Measurements from ENCODE around the gene LRRK1. TPM values are rescaled to one million over a fixed set of nuclear protein-coding genes. Genes with fewer than 3 reads are reported as not detected.

Gene LRRK1
- polyA plus RNA-seq, 1 of the 3 experiments (the other 2 are of a cell fraction): 6.9 TPM

DNA sequence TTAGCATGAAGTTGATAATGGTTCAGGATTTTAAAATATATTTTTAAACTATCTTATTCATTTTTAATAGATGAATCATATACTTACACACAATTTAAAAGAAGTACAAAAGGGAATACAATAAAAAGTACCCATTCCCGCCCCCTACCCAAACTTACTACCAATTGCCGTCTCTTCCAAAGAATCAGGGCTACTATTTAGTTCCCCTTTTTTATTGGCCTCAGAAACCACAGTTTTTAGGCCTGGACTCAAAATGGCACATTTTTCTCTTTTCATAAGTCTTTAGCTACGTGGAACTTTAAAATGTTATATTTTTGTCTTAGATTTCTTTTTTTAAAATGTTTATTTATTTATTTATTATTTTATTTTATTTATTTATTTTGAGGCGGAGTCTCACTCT, 18.0 kb downstream of the LRRK1 start:
- Histone ChIP-seq H3K4me2 (no peak overlapping the region), H3K4me3 (ENCODE audit: low read depth in 2 of 2, low read length in 1 of 2) (no peak overlapping the region)

DNA sequence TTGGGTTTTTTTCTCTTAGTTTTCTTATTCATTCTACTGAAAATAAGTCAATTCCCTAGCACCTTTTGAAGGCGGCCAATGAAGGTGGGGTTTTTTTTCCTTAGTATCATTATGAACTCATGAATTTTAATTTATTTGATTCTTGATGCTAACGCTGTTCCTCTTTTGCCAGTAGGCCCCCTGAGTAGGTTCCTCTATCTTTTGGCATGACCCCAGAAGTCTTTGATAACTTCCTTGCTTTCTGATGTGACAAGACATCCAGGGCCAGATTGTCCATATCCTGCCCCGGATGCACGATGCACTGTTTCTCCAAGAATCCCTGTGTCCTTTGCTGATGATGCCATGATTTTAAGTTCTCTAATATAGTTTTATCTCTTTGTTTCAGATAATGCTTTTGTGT, 20.6 kb downstream of the LRRK1 start:
- TF ChIP-seq GABPA (IDR thresholded peaks at IDR 0.05; ENCODE audit: low read depth): no peak
- no peak for TF ChIP-seq SIN3A (IDR thresholded peaks at IDR 0.05; ENCODE audit: borderline replicate concordance, low read depth, low read length)
- TF ChIP-seq TEAD4 (IDR thresholded peaks at IDR 0.05; ENCODE audit: borderline replicate concordance, insufficient read depth): no peak
- TF ChIP-seq, protein P1, sequence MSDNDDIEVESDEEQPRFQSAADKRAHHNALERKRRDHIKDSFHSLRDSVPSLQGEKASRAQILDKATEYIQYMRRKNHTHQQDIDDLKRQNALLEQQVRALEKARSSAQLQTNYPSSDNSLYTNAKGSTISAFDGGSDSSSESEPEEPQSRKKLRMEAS (IDR thresholded peaks at IDR 0.05; ENCODE audit: low read depth): no peak
- TF ChIP-seq CHD2 (IDR thresholded peaks at IDR 0.05; ENCODE audit: low read length, partially characterized antibody): no peak
- TF ChIP-seq ELF1 (IDR thresholded peaks at IDR 0.05): no peak
- TF ChIP-seq RXRA (IDR thresholded peaks at IDR 0.05; ENCODE audit: borderline replicate concordance, low read depth): no peak
- TF ChIP-seq RCOR1 (IDR thresholded peaks at IDR 0.05; ENCODE audit: low read length): no peak
- TF ChIP-seq EP300 (IDR thresholded peaks at IDR 0.05; ENCODE audit: borderline replicate concordance in 1 of 2, low read depth in 1 of 2, low read length in 1 of 2): no peak
- no peak for TF ChIP-seq MEF2A (IDR thresholded peaks at IDR 0.05; ENCODE audit: borderline replicate concordance, low read depth)
- no peak for TF ChIP-seq JUND (IDR thresholded peaks at IDR 0.05)
- TF ChIP-seq RAD21 (IDR thresholded peaks at IDR 0.05; ENCODE audit: low read length): no peak
- Histone ChIP-seq H3K9me2 (no peaks in the 10 kb centered on the region), H2AFZ (ENCODE audit: low read depth) (no peak overlapping the region), H3K4me1 (ENCODE audit: control insufficient read depth in 1 of 2, insufficient read depth in 2 of 2, low read depth in 1 of 2, low read length in 1 of 2) (peaks cover 0 to 7% of the 10 kb centered on the region in 2 experiments; a peak in 2 of 4 replicates), H3K4me3 (ENCODE audit: low read depth in 2 of 2, low read length in 1 of 2) (no peak overlapping the region), H3K36me3 (replicated peaks in 1 of 2; ENCODE audit: control insufficient read depth in 1 of 2, insufficient read depth in 2 of 2, low read length in 1 of 2) (no peaks in the 10 kb centered on the region), H3K9me3 (no peaks in the 10 kb centered on the region), H3K27me3 (ENCODE audit: insufficient read depth) (no peaks in the 10 kb centered on the region), H4K20me1 (ENCODE audit: insufficient read depth) (no peaks in the 10 kb centered on the region), H3K4me2 (no peak overlapping the region), H3K27ac (ENCODE audit: low read depth in 2 of 2, low read length in 1 of 2) (no peak overlapping the region), H3K79me2 (ENCODE audit: insufficient read depth) (no peaks in the 10 kb centered on the region), H3K9ac (no peak overlapping the region), H3F3A (replicated peaks; ENCODE audit: insufficient read depth) (no peaks in the 10 kb centered on the region)
- 92% methylated on average over 4 of the region's 4 CpGs for WGBS (ENCODE audit: low lambda C conversion rate)
- CTCF ChIA-PET: no interaction called here
- no peak for DNase-seq
- POLR2A ChIA-PET: no interaction called here

More for the DNA sequence above, 18.0 kb downstream of the LRRK1 start:
- H3K36me3 ChIP-seq (replicated peaks in 1 of 2; ENCODE audit: control insufficient read depth in 1 of 2, insufficient read depth in 2 of 2, low read length in 1 of 2): no peaks in the 10 kb centered on the region
- no peaks in the 10 kb centered on the region for H3K79me2 ChIP-seq (ENCODE audit: insufficient read depth)
- H3K27ac ChIP-seq (ENCODE audit: low read depth in 2 of 2, low read length in 1 of 2): no peak overlapping the region
- TF ChIP-seq YY1 (IDR thresholded peaks at IDR 0.05; ENCODE audit: low read depth) (no peak), RXRA (IDR thresholded peaks at IDR 0.05; ENCODE audit: borderline replicate concordance, low read depth) (no peak), RFX5 (IDR thresholded peaks at IDR 0.05; ENCODE audit: low read length) (no peak), ELF1 (IDR thresholded peaks at IDR 0.05) (no peak), MEF2A (IDR thresholded peaks at IDR 0.05; ENCODE audit: borderline replicate concordance, low read depth) (no peak), EZH2phosphoT487 (IDR thresholded peaks at IDR 0.05; ENCODE audit: borderline replicate concordance, low read depth) (no peak), TAF1 (IDR thresholded peaks at IDR 0.05; ENCODE audit: borderline replicate concordance, low read depth, low read length) (no peak), SIN3A (IDR thresholded peaks at IDR 0.05; ENCODE audit: borderline replicate concordance, low read depth, low read length) (no peak), MXI1 (IDR thresholded peaks at IDR 0.05; ENCODE audit: low read depth, low read length) (no peak), RAD21 (IDR thresholded peaks at IDR 0.05; ENCODE audit: low read length) (no peak)
- TF ChIP-seq, protein P2, sequence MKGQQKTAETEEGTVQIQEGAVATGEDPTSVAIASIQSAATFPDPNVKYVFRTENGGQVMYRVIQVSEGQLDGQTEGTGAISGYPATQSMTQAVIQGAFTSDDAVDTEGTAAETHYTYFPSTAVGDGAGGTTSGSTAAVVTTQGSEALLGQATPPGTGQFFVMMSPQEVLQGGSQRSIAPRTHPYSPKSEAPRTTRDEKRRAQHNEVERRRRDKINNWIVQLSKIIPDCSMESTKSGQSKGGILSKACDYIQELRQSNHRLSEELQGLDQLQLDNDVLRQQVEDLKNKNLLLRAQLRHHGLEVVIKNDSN (IDR thresholded peaks at IDR 0.05; ENCODE audit: borderline replicate concordance, low read depth): no peak
- TF ChIP-seq, protein P3, sequence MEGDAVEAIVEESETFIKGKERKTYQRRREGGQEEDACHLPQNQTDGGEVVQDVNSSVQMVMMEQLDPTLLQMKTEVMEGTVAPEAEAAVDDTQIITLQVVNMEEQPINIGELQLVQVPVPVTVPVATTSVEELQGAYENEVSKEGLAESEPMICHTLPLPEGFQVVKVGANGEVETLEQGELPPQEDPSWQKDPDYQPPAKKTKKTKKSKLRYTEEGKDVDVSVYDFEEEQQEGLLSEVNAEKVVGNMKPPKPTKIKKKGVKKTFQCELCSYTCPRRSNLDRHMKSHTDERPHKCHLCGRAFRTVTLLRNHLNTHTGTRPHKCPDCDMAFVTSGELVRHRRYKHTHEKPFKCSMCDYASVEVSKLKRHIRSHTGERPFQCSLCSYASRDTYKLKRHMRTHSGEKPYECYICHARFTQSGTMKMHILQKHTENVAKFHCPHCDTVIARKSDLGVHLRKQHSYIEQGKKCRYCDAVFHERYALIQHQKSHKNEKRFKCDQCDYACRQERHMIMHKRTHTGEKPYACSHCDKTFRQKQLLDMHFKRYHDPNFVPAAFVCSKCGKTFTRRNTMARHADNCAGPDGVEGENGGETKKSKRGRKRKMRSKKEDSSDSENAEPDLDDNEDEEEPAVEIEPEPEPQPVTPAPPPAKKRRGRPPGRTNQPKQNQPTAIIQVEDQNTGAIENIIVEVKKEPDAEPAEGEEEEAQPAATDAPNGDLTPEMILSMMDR (IDR thresholded peaks at IDR 0.05): no peak
- TF ChIP-seq, protein P4, sequence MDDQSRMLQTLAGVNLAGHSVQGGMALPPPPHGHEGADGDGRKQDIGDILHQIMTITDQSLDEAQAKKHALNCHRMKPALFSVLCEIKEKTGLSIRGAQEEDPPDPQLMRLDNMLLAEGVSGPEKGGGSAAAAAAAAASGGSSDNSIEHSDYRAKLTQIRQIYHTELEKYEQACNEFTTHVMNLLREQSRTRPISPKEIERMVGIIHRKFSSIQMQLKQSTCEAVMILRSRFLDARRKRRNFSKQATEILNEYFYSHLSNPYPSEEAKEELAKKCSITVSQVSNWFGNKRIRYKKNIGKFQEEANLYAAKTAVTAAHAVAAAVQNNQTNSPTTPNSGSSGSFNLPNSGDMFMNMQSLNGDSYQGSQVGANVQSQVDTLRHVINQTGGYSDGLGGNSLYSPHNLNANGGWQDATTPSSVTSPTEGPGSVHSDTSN (IDR thresholded peaks at IDR 0.05): no peak
- no peak for DNase-seq
- no peaks in the 10 kb centered on the region for H3K9me2 ChIP-seq
- H4K20me1 ChIP-seq (ENCODE audit: insufficient read depth): no peaks in the 10 kb centered on the region
- H3K9ac ChIP-seq: no peak overlapping the region
- ChIA-PET CTCF (interaction anchor here (0.6 kb wide), 1 partner anchor 30 kb away, joined by 3 read pairs; no protein-coding TSS in a partner anchor), POLR2A (no interaction called here)
- H3K27me3 ChIP-seq (ENCODE audit: insufficient read depth): no peaks in the 10 kb centered on the region
- H2AFZ ChIP-seq (ENCODE audit: low read depth): no peak overlapping the region
- H3K4me1 ChIP-seq (ENCODE audit: control insufficient read depth in 1 of 2, insufficient read depth in 2 of 2, low read depth in 1 of 2, low read length in 1 of 2): no peaks in the 10 kb centered on the region; a peak in 1 of 4 replicates
- 91% methylated on average over 4 of the region's 4 CpGs for WGBS (ENCODE audit: low lambda C conversion rate)
- no peaks in the 10 kb centered on the region for H3K9me3 ChIP-seq
- H3F3A ChIP-seq (replicated peaks; ENCODE audit: insufficient read depth): no peaks in the 10 kb centered on the region
